Kidney glomerular epithelial cell (primary cell): ENCODE measurements around the gene TSPEAR.

ENCODE experiments used
- DNase-seq: peaks from one replicate; lab custom pipeline; 2025; lab: John Stamatoyannopoulos, UW

The TSPEAR gene

DNA sequence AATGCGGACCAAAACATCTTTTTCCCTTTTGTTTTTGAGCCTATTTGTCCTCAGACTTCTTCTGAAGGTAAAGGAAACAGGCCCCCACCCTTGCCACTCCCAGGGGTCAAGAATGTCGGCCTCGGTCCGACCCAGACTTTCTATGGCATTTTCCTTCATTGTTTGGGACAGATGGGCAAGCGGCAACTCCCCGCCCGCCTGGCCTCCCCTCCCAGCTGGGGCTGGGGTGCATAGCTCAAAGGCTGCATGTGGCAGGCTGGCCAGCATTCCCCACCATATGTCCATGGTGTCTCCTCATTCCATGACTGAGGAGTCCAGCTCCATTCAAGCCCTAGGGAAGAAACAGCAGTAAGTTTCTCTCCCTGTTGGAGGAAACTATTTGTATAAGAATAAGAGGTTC lies 29.4 kb upstream of the TSPEAR start:
- DNase-seq = no peak

DNA sequence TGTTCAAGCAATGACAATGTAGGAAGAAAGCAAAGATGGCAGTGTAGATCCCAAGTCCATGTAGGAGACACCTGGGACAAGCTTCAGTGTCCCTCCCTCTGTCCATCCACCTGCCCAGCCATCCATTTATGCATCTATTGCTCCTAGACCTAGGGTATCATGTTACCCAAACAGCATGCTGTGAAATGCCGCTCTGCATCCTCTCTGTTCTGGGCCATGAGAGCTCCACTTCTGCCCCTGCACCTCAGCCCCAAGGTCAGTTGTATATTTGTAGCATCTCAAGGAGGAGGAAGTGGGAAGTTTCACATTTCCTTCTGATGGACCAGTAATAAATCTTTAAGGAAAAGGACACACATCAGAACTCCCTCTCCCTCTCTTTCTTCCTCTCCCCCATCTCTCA lies 27.9 kb upstream of the TSPEAR start:
- no peak for DNase-seq

DNA sequence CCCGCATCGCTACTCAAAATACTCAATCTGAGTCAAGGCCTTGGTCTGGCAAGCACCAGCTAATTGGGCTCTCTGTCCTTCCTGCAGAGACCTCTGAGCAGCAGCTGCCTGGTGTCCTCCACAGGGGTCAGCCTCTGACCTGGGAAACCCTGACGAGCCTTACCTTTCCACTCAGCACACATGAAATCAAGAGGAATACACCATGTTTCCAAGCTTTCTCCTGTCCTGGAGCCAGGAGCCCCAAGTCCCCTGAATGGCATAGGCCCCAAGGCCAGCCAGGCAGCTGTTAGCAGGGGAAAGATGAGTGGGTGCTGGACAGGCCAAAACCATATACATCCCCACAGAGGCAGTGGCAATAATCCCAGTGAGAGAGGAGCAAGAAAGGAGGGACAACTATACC lies 27.2 kb upstream of the TSPEAR start:
- no peak for DNase-seq

DNA sequence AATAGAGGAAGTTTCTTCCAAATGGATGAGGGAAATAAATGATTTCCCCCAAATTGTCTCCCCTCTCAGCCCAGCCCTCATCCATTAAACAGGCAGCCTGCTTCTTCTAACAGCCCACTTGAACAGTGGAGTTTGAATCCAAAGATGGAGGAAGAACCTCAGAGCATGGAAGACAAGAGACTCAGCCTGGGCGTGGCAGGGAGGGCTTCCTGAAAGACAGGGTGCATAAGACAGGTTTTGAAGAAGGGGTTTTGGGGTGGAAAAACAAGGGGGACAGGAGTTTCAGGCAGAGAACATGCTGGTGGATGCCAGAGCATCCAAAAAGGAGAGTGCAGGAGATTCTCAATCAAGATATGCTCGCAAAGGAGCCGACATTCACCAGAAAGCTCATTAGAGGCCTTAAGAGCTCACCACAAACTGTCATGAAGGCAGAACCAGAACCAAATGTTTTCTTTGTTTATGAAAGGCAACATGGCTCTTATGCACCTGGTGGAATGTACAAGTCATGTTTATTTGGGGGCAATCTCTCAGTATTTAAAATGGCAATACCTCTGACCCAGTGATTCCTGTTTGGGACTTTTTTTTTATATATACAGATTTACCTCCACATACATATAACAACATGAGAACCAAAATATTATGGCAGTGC lies 26.5 kb upstream of the TSPEAR start:
- DNase-seq = no peak

DNA sequence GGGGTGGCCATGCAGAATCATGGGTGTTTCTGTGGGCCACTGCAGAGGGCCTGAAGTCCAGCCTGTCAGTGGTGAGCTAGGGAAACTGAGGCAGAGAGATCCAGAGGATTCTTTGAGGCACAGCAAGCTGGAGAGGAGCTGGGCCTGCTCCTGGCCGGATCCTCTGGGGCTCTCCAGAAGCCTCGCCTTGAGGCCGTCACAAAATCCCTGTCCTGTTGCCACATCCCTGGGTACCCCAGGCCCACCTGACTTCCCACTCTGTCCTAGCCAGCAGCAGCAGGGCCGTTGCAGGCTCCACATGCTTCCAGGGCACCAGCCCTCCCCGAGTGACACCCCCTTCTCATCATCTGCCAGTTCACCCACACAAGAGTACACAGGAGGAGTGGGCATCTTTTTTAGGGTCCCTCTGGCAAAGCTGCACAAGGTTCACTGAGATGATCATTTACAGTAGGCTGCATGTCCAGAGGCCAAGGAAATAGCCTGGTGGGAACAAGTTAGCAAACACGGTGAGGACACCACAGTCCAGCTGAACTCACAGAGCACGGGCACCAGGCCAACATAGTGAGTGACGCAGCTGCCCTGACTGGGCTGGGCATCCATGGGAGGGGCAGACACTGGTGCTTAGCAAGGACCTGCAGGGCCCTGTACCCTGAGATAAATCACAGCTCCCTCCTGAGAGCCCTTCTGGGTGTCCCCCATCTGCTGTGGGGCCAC lies 25.1 kb upstream of the TSPEAR start:
- DNase-seq = no peak

GRCh38 chr21:44735821-44736220 lies 24.4 kb upstream of the TSPEAR start:
- no peak for DNase-seq

- no peak for DNase-seq
Measured at GRCh38 chr21:44734841-44735240, 23.5 kb upstream of the TSPEAR start.

GRCh38 chr21:44734026-44734745 lies 22.8 kb upstream of the TSPEAR start:
- no peak for DNase-seq

DNA sequence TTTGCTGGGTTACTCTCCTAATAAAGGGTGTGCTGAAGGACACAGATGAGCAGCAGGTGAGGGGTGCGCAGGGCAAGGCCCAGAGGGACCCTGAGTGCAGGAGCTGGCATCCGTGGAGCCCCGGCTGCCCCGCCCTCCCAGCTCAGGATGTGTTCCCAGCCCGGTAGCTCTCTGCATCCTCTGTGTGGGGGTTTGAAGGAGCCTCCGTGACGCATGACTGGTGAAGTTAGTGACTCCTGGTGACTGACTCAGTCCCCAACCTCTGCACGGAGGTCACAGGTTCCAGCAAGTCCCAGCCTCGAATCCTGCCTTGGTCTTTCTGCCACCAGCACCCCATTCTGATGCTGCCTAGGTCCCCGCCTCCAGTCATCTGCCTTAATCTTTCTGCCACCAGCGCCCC lies 21.6 kb upstream of the TSPEAR start:
- no peak for DNase-seq

DNA sequence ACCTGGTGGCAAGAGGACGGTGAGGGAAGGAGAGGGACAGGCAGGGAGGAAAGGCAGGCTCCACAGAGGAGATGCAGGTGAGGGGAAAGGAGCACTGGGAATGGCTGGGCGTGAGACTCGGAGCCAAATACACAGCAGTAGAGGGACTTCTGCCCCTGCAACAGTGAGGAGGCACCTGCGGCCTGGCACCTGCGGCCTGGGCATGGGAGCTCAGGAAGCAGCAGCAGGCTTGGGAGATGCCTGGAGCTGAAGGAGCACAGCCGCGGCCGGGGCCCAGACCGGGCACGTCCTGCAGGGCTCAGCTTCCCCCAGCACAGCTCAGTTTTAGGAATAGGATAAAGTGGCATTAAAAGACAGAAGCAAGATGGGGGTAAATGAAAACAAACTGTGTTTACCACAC lies 20.9 kb upstream of the TSPEAR start:
- no peak for DNase-seq

DNA sequence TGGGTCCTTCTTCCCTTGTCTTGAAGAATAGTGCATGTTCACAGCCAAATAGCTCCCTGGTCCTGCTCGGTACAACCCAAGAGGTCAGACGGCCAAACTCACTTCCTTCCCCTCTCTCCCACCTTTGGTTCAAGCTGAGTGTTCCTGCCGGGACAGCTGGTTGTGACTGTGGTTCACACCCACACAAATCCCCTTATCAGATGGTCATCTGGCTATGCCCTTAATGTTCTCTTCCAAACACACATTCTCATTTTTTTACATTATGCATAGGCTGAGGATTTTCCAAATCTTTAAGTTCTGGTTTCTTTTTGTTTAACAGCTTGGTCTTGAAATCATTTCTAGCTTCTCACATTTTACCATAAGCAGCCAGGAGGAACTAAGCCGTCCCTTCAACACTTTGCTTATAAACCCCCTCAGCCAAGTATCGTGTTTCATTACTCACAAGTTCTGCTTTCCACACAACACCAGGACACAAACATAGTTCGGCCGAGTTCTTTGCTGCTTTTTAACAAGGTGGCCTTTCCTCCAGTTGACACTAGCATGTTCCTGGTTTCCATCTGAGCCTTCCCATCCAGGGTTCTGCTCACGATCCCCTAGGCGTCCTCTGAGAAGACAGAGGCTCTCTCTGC lies 19.7 kb upstream of the TSPEAR start:
- DNase-seq = no peak

DNA sequence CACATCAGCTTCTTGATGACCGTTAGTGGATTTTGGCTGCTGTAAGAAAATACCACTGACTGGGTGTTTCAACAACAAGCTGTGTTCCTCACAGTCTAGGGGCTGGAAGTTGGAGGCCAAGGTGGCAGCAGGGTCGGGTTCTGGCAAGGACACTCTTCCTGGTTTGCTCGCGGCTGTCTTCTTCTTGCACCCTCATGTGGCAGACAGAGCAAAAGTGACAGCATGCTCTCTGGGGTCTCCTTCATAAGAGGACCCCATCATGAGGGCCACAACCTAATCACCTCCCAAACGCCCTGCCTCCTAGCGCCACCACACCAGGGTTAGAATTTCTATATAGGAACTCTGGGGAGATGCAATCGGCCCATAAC lies 18.6 kb upstream of the TSPEAR start:
- no peak for DNase-seq

DNA sequence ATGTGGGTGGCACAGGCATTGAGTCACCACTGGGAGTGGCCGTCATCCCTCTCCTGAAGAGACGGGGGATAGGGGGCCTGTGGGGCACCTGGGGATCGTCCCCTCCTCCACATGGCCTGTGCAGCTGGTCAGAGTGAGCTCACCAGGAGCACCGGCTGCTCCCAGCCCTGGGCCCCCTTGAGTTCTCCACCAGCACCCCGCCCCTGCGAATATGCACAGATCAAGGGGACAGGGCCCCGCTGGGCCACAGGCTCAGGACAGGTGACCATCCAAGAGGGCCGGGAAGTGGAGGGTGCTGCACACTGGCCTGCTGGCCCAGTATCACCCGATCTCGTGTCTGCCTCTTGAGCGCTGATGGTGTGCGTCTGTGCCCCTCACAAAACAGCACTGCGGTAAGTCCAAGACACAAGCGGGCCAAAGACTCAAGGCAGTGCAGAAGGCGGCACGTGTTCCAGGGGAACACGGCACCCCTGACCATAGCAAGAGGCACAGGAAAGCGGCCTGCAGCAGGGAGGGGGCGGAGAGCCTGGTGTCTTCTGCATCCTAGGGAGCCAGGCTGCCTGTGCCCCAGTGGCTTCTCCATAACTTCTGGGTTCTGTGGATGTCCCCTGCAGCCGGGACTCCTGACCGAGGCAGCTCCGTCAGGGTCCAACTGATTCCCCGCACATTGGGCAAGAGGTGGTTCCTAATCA lies 18.1 kb upstream of the TSPEAR start:
- no peak for DNase-seq

- no peak for DNase-seq
Measured at GRCh38 chr21:44728716-44729115, 17.3 kb upstream of the TSPEAR start.

DNA sequence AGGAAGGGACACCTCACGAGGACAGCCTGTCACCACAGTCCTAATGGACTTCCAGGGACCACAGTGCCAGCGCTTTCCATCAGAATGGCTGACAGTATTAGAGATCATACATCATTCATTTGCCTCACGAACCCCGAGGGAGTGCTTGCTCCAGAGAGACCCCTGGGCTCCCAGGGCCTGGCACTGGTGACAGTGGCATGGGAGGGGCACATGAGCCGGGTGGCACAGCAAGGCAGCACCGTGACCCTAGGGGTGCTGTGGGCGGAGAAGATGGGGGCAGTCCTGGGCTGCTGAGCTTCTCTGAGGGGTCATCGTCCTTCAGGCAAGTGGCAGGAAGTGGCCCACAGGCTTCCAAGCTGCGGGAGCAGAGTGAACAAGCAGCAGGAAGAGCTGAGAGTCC lies 16.4 kb upstream of the TSPEAR start:
- no peak for DNase-seq

DNA sequence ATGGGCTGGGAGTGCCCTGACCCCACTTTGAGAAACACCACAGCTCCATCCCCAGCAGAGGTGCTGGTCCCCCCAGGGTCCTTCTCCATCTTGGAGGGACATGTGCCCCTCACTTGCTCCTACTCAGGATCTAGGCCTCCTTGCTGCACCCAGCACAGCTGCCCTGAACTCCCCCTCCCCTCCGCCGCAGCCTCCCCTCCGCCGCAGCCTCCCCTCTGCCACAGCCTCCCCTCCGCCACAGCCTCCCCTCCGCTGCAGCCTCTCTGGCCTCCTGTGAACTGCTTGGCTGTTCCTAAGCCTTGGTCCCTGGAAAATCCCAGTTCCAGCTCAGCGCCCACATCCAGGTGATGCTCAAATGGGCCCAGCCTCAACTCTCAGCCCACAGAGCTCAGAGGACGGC lies 15.9 kb upstream of the TSPEAR start:
- DNase-seq = no peak

DNA sequence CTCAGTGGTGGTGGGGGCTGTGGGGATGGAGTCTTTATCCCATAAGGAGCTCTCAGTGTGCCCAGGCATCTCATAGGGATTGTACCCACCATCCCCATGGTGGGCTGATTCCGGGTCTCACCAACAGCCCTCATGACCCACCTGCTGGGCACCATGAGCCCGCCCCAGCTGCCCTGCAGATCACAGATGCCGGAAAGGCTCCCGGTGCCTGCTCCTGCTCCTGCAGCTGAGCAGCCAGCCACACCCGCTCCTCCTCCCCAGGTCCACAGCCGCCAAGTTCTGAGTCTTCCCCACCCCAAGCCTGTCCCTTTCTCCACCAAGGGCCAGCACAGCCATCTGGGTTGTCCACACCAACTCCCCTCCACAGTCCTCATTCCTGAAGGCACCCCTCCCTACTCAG lies 15.5 kb upstream of the TSPEAR start:
- no peak for DNase-seq

- no peak for DNase-seq
Measured at GRCh38 chr21:44724926-44725325, 13.6 kb upstream of the TSPEAR start.

DNA sequence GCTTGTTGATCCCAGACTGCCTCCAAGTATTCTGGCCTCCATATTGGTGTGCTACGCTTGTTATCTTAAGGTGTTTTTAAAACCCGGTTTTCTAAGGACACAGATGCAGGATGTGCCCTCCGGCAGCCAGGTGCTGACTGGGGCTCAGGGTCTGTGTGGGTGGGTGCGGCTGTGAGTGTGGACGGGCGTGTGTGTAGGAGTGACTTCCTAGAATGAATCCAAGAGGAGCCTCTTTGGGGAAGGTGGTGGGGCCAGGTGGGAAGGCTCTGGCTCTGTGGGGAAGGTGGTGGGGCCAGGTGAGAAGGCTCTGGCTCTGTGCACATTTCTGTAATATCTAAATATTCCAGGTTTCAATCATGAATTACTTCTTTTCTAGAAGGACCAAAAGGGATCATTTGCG lies 12.8 kb upstream of the TSPEAR start:
- no peak for DNase-seq

DNA sequence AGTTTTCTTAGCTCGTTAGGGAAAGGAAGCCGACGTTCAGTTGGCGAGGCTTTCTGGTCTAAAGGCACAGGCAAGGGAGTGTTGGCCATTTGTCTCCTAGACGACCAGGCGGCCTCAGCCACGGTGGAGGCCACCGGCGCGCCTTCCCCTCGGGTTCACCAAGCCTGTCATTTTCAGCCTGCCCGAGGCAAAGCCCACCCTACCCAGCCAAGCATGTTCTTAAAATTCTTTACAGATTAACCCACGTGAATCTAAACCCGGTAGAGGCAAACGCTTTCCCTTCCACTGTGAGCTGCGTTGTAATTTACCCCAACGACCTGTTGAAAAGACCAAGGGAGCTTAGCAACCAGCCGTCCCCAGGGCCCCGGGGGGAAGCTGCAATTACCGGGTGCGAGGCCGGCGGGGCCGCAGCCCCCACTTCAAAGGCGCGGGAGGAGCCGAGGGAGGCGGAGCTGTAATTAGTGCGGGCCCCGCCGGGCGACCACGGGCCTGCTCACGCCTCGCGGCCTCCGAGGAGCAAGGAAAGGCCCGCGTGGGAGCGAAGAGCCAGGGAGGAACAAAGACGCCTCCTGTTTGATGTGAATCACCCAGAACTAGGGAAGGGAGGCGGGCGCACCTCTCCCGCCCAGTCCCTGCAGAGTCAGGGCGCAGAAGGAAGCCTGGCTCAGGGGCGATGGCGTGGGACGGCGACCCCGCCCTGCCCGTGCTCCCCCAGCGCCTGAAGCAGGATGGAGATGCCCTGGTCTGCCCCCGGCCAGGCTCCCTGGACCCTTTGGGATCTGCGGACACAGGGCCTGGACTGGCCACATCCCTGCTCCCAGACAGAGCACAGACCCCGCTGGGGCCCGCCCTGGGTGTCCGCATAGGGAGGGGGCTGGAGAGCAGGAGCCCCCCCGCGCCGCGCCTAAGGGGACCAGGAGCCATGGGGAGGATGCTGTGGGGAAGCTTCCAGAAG lies 12.1 kb upstream of the TSPEAR start:
- no peak for DNase-seq

GRCh38 chr21:44722731-44723130 lies 11.4 kb upstream of the TSPEAR start:
- no peak for DNase-seq
